RCC 7860 (cell line): ENCODE measurements around the gene RCC2.
"Not testable (repeated sequence)": the region's sequence is repeated elsewhere in the genome, so short reads cannot be mapped to it uniquely, and the experiment has no call there.

Experiments used
- DNase-seq: peaks from one replicate; pipeline ENCODE4 v3.0.0-alpha.2; 2015; ENCODE audit warnings: low spot score
- FAIRE-seq: peaks from 2 replicates; lab custom pipeline; 2012; peaks lifted over from hg19 to GRCh38; lab: Jason Lieb, UNC

Gene RCC2

GRCh38 chr1:17422461-17422860 is 17.0 kb downstream of the RCC2 start:
- no peak for DNase-seq
- FAIRE-seq, result no peak

GRCh38 chr1:17420391-17420918 is 19.0 kb downstream of the RCC2 start:
- FAIRE-seq, result no peak
- no peak for DNase-seq

GRCh38 chr1:17419626-17420328 is 19.7 kb downstream of the RCC2 start:
- FAIRE-seq (no peak), DNase-seq (no peak)

GRCh38 chr1:17416389-17416788 is 23.1 kb downstream of the RCC2 start:
- no peak for FAIRE-seq
- no peak for DNase-seq

- FAIRE-seq (no peak), DNase-seq (no peak)
Observed at GRCh38 chr1:17414022-17414421, 25.5 kb downstream of the RCC2 start.

- no peak for DNase-seq
- FAIRE-seq, result no peak
Observed at GRCh38 chr1:17412093-17412870, 27.2 kb downstream of the RCC2 start.

GRCh38 chr1:17409391-17409811 is 30.1 kb downstream of the RCC2 start:
- DNase-seq, result no peak
- FAIRE-seq, result no peak

GRCh38 chr1:17407786-17408514 is 31.5 kb downstream of the RCC2 start:
- not testable (repeated sequence) for DNase-seq, FAIRE-seq

GRCh38 chr1:17406760-17407475 is 32.6 kb downstream of the RCC2 start:
- not testable (repeated sequence) for FAIRE-seq, DNase-seq

- no peak for FAIRE-seq
- peak; percentile 51 for DNase-seq
Observed at GRCh38 chr1:17405898-17406759, 33.3 kb downstream of the RCC2 start.

GRCh38 chr1:17404820-17405219 is 34.7 kb downstream of the RCC2 start:
- no peak for DNase-seq
- no peak for FAIRE-seq

GRCh38 chr1:17404034-17404684 is 35.3 kb downstream of the RCC2 start:
- FAIRE-seq, result no peak

GRCh38 chr1:17403081-17403480 is 36.4 kb downstream of the RCC2 start:
- DNase-seq (no peak), FAIRE-seq (no peak)

More at GRCh38 chr1:17404034-17404684, 35.3 kb downstream of the RCC2 start:
- DNase-seq, result no peak

- DNase-seq, result no peak
- no peak for FAIRE-seq
Observed at GRCh38 chr1:17401841-17402240, 37.6 kb downstream of the RCC2 start.

GRCh38 chr1:17400725-17401341 is 38.6 kb downstream of the RCC2 start:
- FAIRE-seq, result no peak

GRCh38 chr1:17397910-17398695 is 41.4 kb downstream of the RCC2 start:
- FAIRE-seq, result no peak

More at GRCh38 chr1:17400725-17401341, 38.6 kb downstream of the RCC2 start:
- no peak for DNase-seq

GRCh38 chr1:17393230-17393629 is 46.2 kb downstream of the RCC2 start:
- DNase-seq (no peak), FAIRE-seq (no peak)

More at GRCh38 chr1:17397910-17398695, 41.4 kb downstream of the RCC2 start:
- DNase-seq, result no peak
